Embryonic facial prominence (tissue), 1 donor: ENCODE measurements around the gene SARNP.

Source experiments
- DNase-seq: peaks from one replicate; pipeline ENCODE4 v3.0.0-alpha.2; 2016; ENCODE audit errors: extremely low spot score

SARNP gene

DNA sequence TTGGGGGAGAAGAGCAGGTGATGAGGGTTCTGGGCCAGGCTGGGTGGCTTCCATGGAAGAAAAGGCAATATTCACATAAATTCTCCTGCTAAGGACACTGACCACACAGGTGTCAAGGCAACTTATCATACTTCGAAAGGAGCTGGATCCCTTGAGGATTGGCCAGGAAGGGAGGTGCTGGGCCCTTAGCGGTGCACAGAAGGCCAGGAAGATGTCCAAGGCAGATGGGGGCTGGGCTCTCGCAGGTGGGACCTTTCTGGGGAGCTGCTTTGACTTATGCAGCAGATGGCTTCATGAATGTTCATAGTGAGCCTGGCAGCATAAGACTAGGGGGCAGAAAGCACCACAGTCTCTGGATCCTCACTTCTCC, 92.6 kb downstream of the SARNP start:
- no peak for DNase-seq

GRCh38 chr12:55724226-55724939, 93.1 kb downstream of the SARNP start:
- no peak for DNase-seq

DNA sequence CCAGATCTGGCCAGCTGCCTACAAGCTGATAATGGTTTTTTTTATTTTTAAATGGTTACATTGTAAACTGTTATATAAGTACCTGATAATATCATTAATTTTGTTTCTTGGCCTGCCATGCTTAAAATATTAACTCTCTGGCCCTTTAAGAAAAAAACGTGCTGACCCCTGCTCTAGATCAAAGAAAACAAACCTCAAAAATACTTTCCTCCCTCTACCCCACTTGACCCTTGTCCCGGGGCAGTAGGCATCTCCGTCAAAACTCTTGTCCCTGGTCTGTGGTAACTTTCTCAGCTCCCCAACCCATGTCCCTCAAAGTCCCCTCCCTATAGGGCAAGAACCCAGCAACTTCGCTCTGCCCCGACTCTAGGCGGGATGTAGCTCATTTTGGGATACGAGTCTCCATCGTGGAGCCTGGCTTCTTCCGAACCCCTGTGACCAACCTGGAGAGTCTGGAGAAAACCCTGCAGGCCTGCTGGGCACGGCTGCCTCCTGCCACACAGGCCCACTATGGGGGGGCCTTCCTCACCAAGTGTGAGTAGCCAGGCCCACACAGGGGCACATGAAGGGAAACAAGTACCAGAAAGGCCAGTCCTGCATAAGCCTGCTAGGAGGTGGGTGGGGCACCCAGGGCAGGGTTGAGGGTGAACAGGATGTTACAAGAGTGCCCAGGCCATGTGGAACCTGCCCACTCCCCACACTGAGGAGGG, 93.9 kb downstream of the SARNP start:
- DNase-seq = no peak

GRCh38 chr12:55722948-55723347, 94.6 kb downstream of the SARNP start:
- no peak for DNase-seq

GRCh38 chr12:55721601-55722213, 95.8 kb downstream of the SARNP start:
- DNase-seq = no peak

- DNase-seq = no peak
Observed at GRCh38 chr12:55720894-55721444, 96.6 kb downstream of the SARNP start.

DNA sequence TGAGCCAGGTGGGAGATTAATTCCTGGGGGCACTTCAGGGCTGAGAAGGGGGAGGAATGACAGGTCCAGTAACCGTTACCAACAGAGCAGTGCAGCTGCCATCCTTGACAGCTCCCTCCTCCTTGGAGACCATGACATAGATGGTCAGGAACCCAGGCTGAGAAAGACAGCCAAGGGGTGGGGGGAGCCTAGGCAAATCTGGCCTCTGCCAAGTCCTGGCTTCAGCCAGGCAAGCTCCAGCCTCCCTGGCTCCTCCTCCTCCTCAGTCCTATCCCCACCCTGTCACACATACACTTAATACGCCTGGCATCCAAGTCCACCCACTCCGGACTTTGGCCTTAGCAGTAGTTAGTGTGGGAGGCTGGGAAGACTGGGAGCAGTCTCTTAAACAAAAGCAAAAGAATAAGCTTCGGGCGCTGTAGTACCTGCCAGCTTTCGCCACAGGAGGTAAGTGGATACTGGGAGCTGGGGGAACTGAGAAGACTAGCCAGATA, 97.4 kb downstream of the SARNP start, which contains the start of gene RDH5:
Gene RDH5 (plus strand): TSS at position 323 of the 494 bp plus-strand sequence. CDS start 792 bp downstream, outside the sequence.
- DNase-seq = no peak

GRCh38 chr12:55719371-55719770, 98.2 kb downstream of the SARNP start:
- DNase-seq = no peak

- no peak for DNase-seq
Observed at GRCh38 chr12:55718624-55719275, 98.8 kb downstream of the SARNP start.

GRCh38 chr12:55718015-55718414, 99.5 kb downstream of the SARNP start:
- DNase-seq = no peak

- no peak for DNase-seq
Observed at GRCh38 chr12:55717011-55718007, 100.2 kb downstream of the SARNP start.

- no peak for DNase-seq
Observed at GRCh38 chr12:55716582-55716957, 101.0 kb downstream of the SARNP start.

DNA sequence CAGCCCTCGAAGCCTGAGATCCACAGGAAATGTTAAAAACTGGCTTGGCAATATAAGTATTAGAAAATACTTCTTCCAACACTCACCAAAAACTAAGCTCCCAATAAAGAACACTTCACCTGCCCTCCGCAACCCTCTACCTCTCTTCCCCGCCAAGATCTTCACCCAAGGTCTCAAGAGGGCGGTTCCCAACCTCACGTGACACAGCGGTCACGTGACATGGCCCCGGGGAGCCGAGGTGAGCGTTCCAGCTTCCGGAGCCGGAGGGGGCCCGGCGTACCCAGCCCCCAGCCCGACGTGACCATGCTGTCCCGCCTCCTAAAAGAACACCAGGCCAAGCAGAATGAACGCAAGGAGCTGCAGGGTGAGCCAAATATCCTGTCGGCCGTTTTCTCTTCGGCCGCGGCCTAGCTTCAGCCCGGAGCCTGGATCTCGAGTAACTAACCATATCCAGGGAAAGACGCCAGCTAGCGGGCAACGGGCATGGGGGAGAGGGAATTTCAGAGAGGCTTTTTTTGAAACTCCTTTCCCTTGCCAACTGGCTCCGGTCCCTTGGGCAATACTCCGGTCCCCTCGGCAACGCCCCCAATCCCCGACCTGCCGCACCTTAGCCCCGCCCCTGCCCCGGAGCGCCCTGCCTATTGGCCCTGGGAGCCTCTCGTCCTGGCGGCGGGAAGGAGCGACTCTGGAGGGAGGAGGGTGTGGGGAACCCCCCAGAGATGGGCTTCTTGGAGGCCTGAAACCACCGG, 101.5 kb downstream of the SARNP start, which contains the start of gene BLOC1S1:
Gene BLOC1S1 (plus strand): TSS at position 214 of the 749 bp plus-strand sequence. CDS start 6 bp downstream, at position 220.
- peak; percentile 77 for DNase-seq

- DNase-seq = no peak
Observed at GRCh38 chr12:55715169-55715764, 102.3 kb downstream of the SARNP start.

DNA sequence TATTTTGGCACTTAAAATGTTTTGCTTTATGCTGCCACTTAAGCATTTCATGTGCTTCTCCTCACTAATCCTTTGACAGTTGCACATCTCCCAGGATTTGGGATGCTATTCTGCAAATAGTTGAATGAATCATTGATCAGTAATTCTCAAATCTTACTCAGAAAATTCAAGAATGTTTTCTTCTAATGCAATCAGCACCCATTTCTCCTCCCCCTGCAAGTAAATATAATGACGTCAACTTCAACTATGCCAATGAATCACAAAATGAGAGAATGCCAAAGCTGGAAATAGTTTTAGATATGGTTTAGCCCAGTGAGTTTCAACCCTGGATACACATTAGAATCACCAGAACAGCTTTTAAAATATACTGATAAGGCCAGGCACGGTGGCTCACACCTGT, 103.8 kb downstream of the SARNP start:
- no peak for DNase-seq

DNA sequence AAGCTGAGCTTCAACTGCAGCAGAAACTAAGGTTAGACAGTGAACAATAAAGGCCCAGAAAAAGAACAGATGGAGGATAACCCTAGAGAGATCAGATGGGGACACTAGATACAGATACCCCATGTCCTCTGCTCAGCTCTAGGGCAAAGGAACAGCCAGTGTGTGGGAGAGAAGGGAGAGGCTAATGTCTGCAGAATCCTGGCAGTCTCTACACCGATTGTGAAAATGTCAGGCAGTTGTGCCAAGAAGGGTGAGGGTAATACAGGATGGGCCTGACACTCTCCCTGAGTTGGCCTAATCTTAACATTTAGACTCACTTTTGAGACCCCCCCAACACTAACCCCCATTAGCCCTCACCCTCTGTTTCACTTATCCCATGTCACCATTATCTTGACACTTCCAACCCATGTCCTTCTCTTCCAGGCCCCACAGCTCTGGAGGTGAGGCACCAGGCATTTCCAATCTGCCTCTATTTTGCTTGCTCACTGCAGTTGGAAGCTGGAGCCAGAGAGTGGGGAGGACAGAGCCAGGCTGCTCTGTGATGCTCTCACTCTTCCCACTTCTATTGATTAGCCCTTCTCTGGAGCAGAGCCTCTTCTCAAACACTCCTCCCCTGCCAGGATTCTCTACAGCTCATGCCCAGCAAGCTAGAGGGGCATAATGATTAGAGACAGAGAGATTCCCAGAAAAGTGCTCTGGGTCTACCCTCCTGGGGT, 104.7 kb downstream of the SARNP start:
- DNase-seq = no peak

- no peak for DNase-seq
Observed at GRCh38 chr12:55711786-55712553, 105.6 kb downstream of the SARNP start.

- DNase-seq = no peak
Observed at GRCh38 chr12:55708695-55709233, 108.8 kb downstream of the SARNP start.
